Brain microvascular endothelial cell (primary cell): Measurements from ENCODE around the gene MITF.

Experiments used
- DNase-seq: peaks from one replicate; pipeline ENCODE4 v3.0.0-alpha.2; 2020
- H3K27ac ChIP-seq: fragments of 250-450 bp; sonication (Bioruptor Pico); 2 replicates; pipeline ENCODE4 v1.5.1; 2020; ENCODE audit warnings: mild to moderate bottlenecking, moderate library complexity
- H3K27me3 ChIP-seq: fragments of 250-450 bp; sonication (Bioruptor Pico); replicated peaks from 2 replicates; pipeline ENCODE4 v1.5.1; 2020; ENCODE audit warnings: mild to moderate bottlenecking
- H3K36me3 ChIP-seq: fragments of 250-450 bp; sonication (Bioruptor Pico); replicated peaks from 2 replicates; pipeline ENCODE4 v1.5.1; 2020; ENCODE audit warnings: mild to moderate bottlenecking
- H3K4me3 ChIP-seq: 2 replicates; pipeline ENCODE4 v1.5.1; 2011; ENCODE audit warnings: low read depth, mild to moderate bottlenecking, control low read depth, low read length, moderate library complexity
- in situ Hi-C: cut with HindIII; loops from 2 replicates; pipeline ENCODE4 v1.10.0; 2017; ENCODE audit warnings: low sequenced_read_pairs, low pct_ligation_motif_present
- TF ChIP-seq, protein P1 (sequence below): IDR thresholded peaks from 2 replicates; pipeline ENCODE4 v1.5.1; 2011; ENCODE audit warnings: low read depth, mild to moderate bottlenecking, moderate library complexity, low read length, control low read depth, inconsistent platforms; ENCODE audit errors: missing control alignments

Gene MITF

DNA sequence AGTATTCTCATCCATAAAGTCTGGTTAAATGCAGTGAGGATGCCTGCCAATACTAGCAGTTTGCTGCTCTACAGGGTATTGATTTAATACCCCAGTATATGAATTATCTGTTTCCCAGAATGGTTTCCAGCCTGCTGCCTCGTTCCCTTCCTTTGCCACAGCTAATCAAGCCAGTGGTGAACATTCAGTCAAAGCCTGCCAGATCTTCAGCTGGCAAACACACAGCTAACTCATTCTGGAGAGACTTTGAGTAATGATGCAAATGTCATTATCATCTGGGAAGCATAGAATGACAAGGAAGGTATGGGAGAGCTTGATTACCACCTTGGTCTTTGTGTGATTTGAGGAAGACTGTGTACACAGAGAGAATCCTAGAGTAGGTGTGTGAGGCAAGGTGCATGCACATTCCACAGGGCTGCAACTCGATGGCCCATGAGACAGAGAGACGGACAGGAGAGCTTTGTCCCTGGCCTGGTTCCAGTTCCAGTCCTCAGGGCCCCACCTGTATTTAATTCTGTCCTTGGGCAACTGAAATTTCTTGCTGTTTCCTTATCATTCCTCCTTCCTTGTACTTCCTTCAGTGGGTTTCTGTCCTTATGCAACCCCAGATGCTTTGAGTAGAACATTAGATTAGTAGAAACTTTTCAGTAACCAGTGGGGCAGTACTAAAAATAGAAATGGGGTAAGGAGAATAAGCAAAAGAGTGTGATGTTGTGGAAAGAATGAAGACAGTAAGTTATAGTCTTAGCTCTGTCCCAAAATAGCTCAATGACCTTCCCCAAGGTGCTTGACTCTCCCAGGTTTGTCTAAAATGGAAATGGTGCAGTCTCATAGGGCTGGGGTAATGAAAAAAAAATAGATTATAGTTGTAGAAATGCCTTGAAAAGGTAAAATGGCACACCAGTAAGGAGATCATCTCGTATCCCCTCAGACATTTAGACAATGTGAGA is 72.5 kb downstream of the MITF start:
- TF ChIP-seq, protein P1, sequence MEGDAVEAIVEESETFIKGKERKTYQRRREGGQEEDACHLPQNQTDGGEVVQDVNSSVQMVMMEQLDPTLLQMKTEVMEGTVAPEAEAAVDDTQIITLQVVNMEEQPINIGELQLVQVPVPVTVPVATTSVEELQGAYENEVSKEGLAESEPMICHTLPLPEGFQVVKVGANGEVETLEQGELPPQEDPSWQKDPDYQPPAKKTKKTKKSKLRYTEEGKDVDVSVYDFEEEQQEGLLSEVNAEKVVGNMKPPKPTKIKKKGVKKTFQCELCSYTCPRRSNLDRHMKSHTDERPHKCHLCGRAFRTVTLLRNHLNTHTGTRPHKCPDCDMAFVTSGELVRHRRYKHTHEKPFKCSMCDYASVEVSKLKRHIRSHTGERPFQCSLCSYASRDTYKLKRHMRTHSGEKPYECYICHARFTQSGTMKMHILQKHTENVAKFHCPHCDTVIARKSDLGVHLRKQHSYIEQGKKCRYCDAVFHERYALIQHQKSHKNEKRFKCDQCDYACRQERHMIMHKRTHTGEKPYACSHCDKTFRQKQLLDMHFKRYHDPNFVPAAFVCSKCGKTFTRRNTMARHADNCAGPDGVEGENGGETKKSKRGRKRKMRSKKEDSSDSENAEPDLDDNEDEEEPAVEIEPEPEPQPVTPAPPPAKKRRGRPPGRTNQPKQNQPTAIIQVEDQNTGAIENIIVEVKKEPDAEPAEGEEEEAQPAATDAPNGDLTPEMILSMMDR = no peak

DNA sequence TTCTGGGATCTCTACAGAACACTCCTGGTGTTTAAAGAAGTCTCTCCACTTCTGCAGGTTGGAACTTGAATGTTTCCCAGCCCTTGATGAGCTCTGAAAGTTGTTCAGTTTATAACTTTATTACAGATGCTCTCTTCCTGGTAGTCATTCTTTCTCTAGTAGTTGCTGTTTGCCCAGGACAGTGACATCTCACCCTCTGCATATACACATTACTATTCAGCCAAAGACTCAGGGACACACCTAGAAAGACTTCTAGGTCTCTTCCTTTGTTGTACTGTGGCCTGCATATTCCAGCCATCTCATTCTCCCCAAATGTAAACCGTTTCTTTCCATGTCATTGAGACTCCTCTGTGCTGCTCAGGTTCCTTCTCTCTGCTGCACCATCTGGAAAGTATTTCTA is 76.7 kb downstream of the MITF start:
- in situ Hi-C loops = no loop called here
- TF ChIP-seq, protein P1 = no peak
- Histone ChIP-seq H3K4me3 (no peak overlapping the region), H3K36me3 (no peaks in the 10 kb centered on the region), H3K27ac (no peak overlapping the region), H3K27me3 (no peaks in the 10 kb centered on the region)
- DNase-seq = no peak

More for the DNA sequence above, 72.5 kb downstream of the MITF start:
- Histone ChIP-seq H3K36me3 (no peaks in the 10 kb centered on the region), H3K27me3 (no peaks in the 10 kb centered on the region), H3K4me3 (no peak overlapping the region), H3K27ac (no peak overlapping the region)
- no peak for DNase-seq
- in situ Hi-C loops = no loop called here

DNA sequence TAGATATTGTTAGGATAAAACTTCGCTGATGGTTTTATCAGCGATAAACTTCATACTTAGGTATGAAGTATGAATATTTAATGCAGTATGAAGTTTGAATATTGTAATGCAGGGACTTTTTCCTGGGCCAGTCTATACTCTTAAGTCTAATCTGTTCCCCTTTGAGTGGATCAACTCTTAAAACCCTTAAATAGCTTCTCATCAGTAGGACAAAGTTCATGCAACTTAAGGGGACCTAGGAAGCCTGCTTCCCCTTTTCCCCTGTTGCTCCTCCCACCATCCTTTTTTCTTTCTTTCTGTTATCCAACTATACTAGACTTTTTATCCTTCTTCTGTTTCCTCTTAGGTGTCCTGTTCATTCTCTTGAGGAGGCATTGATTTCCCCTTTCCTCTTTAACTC is 78.7 kb downstream of the MITF start:
- no peak overlapping the region for H3K4me3 ChIP-seq
- no peaks in the 10 kb centered on the region for H3K27me3 ChIP-seq
- TF ChIP-seq, protein P1 = no peak
- in situ Hi-C loops = no loop called here
- H3K36me3 ChIP-seq = no peaks in the 10 kb centered on the region
- no peak for DNase-seq
- no peak overlapping the region for H3K27ac ChIP-seq

DNA sequence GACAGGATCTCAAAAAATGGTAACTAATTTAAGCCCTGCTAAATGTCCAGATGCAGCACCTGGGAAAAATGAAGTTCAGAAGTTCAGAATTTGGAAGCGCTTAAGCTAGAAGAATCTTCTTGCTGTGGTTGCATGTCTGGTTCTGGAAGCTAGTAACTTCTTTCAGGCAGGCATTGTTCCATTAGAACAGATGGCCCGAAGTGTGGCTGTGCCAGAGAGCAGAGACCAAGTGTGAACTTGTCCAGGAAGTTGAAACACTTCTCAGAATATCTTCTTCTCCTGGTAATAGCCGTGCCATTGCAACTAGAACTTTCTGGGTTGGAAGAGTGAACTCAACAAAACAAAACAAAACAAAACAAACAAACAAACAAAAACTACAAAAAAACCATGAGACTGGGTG is 80.0 kb downstream of the MITF start:
- H3K27me3 ChIP-seq = no peaks in the 10 kb centered on the region
- H3K27ac ChIP-seq = no peak overlapping the region
- no peaks in the 10 kb centered on the region for H3K36me3 ChIP-seq
- TF ChIP-seq, protein P1 = no peak
- no peak overlapping the region for H3K4me3 ChIP-seq
- no peak for DNase-seq
- in situ Hi-C loops = no loop called here

DNA sequence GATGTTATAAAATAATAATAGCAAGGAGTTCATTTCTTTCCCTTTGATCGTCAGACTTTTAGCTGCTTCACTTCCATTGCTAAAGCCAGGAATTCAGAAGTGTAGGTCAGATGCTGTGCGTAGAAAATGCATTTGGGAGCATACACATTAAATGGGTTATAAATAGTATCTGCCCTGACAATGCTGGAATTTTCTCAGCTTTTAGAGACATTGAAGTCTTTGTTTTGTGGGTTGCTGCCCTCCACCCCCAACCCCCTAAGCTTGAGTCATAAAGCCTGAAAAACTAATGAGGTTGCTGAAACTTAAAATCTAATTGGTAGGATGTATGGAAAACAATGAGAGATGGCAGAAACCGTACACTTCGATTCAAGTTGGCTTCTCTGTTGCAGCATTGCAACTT is 81.9 kb downstream of the MITF start:
- no peak for DNase-seq
- TF ChIP-seq, protein P1 = no peak
- no peak overlapping the region for H3K4me3 ChIP-seq
- in situ Hi-C loops = no loop called here
- no peaks in the 10 kb centered on the region for H3K27me3 ChIP-seq
- H3K36me3 ChIP-seq = no peaks in the 10 kb centered on the region
- no peak overlapping the region for H3K27ac ChIP-seq
